GM19238 (cell line): ENCODE results near the gene PELI2.
A peak's percentile ranks its signal among the peaks of the same experiment; 100 is the strongest.

ENCODE experiments used
- DNase-seq: peaks from one replicate; pipeline ENCODE4 v3.0.0; 2011; ENCODE audit warnings: low spot score; ENCODE audit not compliant: insufficient read length

The PELI2 gene

GRCh38 chr14:56119201-56119981, 1.2 kb downstream of the PELI2 start:
- peak; percentile 3 for DNase-seq

GRCh38 chr14:56120091-56120691, 2.0 kb downstream of the PELI2 start:
- no peak for DNase-seq

- no peak for DNase-seq
Observed at GRCh38 chr14:56121816-56122215, 3.6 kb downstream of the PELI2 start.

GRCh38 chr14:56122301-56122700, 4.1 kb downstream of the PELI2 start:
- no peak for DNase-seq

DNA sequence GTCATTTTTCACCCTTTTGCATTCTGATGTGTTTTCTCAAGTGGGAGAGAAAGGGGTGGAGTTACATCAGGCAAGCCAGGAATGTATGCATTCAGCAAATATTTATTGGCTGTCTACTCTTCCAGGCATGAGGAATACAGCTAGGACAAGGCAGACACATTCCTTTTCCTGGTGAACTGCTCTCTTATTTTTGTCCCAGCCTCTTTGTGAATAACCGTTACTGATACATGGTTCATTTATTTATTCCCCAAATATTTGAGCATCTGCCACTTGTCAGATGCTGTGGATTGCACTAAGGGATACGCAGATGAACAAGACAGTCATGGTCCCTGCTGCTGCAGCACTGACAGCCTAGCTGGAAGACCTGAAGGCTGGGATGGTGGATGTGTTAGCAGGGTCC, 6.1 kb downstream of the PELI2 start:
- no peak for DNase-seq

DNA sequence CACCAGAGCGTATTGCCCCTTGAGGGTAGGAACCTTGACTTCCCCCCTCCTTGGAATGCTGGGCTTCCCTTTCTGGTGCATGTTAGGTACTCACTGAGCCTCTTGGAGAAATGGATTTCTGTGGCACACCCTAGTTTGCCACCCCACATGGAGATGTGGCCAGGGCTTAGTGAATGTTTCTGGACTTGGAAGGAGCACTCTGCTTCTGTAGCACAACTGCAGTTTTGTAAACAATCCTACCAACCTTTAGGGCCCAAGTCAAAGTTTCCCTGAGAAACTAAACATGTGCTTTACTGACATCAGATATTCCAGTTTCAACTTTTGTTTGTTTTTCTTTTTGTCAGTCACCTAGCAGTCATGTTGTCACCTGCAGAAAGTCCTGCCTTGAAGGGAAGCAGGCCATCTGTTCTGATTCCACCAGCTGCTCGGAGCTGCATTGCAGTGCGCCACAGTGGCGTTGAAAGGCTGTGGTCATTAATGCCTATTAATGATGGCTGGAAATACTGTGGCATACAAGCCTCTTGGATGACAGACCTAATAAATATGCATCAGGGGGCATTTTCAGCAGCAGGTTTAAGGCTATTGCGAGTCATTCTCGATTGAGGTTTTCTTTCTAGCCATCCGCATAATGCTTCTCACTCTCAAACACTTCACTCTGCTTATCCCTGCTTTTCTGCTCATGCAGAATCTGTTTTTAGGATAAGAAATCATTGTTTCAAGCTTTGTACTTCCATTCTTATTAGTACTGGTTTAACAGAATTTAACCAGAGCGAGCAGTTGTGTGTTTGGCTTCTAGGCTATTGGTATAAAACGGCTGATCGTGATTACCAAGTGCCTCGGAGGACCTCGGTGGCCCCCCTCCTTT, 7.8 kb downstream of the PELI2 start:
- DNase-seq = no peak

GRCh38 chr14:56126637-56126913, 8.4 kb downstream of the PELI2 start:
- DNase-seq = no peak

DNA sequence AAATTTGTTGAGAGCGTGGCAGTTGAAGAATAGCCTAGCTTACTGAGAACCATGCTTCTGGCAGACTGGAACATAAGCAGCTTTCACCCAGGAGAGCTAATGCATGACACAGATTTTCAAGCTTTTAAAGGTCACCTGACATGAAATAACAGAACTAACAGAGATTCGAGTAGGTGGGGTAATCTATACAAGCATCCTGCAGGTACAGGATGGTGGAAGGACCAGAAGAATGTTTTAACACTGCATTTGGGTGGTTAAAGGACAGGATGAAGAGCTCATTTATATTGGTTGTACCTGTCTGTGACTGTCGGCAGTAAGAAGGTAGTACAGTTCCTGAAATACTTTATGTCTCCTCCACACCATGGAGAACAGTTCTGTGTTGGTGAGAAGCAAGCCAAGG, 8.9 kb downstream of the PELI2 start:
- no peak for DNase-seq

DNA sequence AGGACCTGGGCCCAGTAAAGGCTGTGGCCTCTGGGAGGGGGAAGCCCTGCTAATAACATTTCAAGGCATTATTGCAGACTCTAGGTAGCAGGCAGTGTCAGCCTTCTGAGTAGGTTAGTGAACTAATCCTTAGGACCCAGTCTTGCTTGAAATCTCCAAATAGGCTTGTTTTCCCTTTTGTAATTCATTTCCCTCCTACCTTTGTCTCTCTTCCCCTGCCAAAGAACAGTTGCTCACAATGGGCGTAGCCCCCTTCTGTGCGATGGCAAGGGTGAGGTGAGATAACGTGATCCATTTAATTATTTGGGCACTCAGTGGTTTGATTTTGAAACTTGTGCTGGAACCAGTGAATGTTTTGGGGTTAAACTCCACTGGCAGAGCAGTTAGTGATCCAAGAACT, 10.9 kb downstream of the PELI2 start:
- DNase-seq = no peak

DNA sequence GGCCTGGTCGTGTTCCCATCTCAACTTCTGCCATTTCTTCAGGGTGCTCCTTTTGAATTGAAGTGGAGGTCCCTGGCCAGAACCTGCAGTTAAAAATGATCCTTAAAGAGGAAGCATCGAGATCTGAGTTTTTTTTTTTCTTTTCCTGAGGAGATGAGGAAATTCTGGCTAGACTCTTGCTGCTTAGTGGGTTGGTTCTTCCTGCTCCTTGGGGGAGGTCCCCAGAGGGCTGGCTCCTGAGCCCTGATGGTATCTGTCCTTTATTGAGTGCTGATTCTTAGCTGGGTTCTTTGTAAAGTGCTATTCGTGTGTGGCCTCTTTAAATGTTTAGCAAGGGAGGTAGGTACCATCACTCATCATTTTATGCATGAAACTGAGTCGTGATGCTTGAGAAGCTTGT, 11.7 kb downstream of the PELI2 start:
- DNase-seq = no peak

DNA sequence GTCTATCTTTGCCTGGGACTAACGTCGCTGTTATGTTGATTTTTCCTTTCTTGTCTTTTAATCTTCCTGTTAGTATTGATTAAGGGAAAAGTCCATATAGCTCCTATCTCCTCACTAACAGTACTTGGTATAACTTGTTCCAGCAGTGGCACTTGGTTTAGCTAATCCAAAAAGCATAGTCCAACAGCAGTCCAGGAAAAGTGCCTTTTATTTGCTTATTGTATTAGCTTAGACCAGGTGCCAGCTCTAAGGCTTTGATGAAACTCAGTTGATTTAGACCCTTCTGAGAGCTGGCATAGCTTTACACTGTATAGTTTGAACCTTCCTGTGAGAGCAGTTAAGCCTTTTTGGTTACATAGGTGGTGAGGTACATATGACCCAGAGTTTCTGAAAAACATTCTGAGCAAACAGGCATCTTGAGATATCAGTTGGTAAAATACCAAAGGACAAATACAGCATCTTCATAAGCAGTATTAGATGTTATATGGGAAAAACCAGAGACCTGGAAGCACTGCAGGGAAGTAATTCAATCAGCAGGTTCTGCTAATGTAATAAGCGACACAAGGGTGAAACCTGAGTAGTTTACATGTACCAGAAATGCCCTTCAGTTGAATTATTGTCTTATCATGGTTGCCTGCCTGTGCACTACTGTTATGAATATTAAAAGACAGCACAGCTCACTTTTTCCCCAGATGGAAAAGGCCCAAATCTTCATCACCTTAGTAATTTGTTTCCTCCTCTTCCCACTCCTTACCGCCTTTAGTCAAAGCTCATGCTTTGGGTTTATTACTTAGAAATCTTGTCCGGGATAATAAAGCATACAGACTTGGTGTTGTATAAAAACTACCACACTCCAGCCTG, 13.0 kb downstream of the PELI2 start:
- DNase-seq = no peak

- no peak for DNase-seq
Observed at GRCh38 chr14:56131865-56132833, 13.9 kb downstream of the PELI2 start.

DNA sequence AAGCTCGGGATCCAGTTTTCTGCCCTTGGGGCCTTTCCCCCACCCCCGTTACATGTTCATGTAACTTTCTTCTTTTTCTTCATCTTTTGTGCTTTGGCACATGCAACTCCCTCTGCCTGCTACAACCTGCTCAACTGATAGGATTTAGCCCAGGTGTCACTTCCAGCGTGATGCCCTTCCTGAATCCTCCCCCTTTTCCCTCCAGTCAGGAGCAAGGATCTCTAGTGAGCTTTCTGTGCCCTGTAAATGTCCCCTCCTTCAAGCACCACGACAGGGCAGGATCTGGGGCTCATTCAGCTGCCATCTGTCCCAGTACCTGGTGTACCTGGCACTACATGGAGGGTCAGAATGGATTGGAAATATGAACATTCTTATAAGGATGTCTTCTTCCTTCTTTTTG, 15.3 kb downstream of the PELI2 start:
- DNase-seq = no peak

GRCh38 chr14:56135001-56135400, 16.8 kb downstream of the PELI2 start:
- no peak for DNase-seq

- DNase-seq = no peak
Observed at GRCh38 chr14:56135668-56136067, 17.5 kb downstream of the PELI2 start.

- DNase-seq = no peak
Observed at GRCh38 chr14:56136571-56137452, 18.6 kb downstream of the PELI2 start.

DNA sequence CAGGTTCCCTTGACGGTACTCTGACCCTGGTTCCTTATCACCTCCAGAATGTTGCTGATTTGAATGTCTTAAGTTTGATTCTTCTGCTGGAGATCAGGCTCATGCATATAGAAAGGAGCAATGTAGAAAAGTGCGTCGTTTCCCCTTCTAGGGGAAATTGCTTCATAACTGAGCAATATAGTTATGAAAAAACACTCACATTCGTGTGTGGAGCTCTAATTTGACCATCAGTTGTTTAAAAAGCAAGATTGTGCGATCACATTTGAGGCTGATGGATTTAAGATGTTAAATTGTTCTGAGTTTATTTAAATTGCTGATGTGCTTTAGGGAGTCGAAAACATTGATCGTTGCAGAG, 19.2 kb downstream of the PELI2 start:
- DNase-seq = no peak

GRCh38 chr14:56137849-56138248, 19.6 kb downstream of the PELI2 start:
- DNase-seq = no peak

- no peak for DNase-seq
Observed at GRCh38 chr14:56138928-56139327, 20.7 kb downstream of the PELI2 start.

DNA sequence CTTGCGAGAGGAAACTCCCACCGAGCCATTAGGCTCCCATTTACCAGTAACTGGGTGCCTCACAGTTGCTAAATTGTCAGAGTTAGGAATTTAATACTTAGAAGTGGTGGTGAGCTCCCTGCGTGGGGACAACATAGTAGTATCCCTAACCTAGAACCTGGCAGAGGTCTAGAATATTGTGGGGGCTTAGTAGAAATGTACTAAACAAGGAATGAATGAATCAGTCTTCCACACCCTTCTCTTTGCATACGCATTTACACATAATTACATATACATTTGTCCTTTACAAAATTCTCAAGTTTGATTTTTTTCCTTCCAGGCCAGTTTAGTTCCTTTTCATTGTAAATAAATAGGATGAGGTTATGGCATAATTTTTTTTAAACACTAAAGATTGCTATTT, 24.1 kb downstream of the PELI2 start:
- no peak for DNase-seq
